Lower lobe of right lung (tissue), 2 donors: ENCODE data around the gene EIF3F. TPM values are rescaled to one million over a fixed set of nuclear protein-coding genes. Genes with fewer than 3 reads are reported as not detected.

Experiments
- ATAC-seq, 2 donors: fragments of 200-7000 bp; cut with Tn5 transposase; one replicate each; pipeline ENCODE4 v1.9.1; 2020 to 2022; ENCODE audit warnings: mild to moderate bottlenecking in 2 of 2, moderate library complexity in 2 of 2
- DNase-seq: peaks from one replicate; pipeline ENCODE4 v3.0.0-alpha.2; 2020
- H3K27ac ChIP-seq: fragments of 200-600 bp; one replicate; pipeline ENCODE4 v1.8.0; 2022
- H3K27me3 ChIP-seq: fragments of 200-600 bp; one replicate; pipeline ENCODE4 v1.8.0; 2022; ENCODE audit warnings: low read depth
- H3K36me3 ChIP-seq: fragments of 200-600 bp; one replicate; pipeline ENCODE4 v1.8.0; 2022; ENCODE audit warnings: mild to moderate bottlenecking
- H3K4me1 ChIP-seq: fragments of 200-600 bp; one replicate; pipeline ENCODE4 v1.8.0; 2022
- H3K4me3 ChIP-seq: fragments of 200-600 bp; one replicate; pipeline ENCODE4 v1.8.0; 2022; ENCODE audit warnings: mild to moderate bottlenecking
- H3K9me3 ChIP-seq: fragments of 200-600 bp; one replicate; pipeline ENCODE4 v1.8.0; 2022
- CTCF ChIP-seq: fragments of 200-600 bp; IDR thresholded peaks from one replicate; pipeline ENCODE4 v1.8.0; 2022; ENCODE audit warnings: antibody characterized with exemption, mild to moderate bottlenecking
- intact Hi-C: fragments of 100-400 bp; cut with DNase I; formaldehyde crosslinking; loops from one replicate; pipeline ENCODE4 v1.11.0; 2022
- total RNA-seq: library from RNA; stranded (reverse); fragmentation: NEBNext Ultra II Directional; extraction: Animal tissue kit (Norgen Biotek cat#: 25700); gene quantifications from one replicate; pipeline ENCODE4 v1.2.1, GENCODE V29; 2021
- donor health status: DM: no; HTN: yes; CAD: no; lungs with severe emphysema.

The EIF3F gene
- total RNA-seq, 1 donor from 2014 or later, result 201 TPM

DNA sequence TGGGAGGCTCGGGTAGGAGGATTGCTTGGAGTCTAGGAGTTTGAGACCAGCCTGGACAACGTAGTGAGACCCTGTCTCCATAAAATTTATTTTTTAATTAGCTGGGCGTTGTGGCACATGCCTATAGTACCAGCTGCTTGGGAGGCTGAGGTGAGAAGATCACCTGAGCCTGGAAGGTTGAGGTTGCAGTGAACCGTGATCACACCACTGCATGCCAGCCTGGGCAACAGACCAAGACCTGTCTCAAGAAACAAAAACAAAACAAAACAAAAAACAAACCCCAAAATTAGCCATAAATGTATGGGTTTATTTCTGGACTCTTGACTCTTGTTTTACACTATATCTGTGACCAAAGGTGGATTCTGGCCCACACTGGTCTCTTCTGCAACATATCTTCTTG lies 41.6 kb downstream of the EIF3F start:
- H3K4me3 ChIP-seq, result no peak overlapping the region
- no peak for TF ChIP-seq CTCF
- DNase-seq (no peak), ATAC-seq (no peak)
- H3K9me3 ChIP-seq, result no peaks in the 10 kb centered on the region
- intact Hi-C loops, result no loop called here
- H3K27ac ChIP-seq, result no peak overlapping the region
- H3K36me3 ChIP-seq, result no peaks in the 10 kb centered on the region
- H3K4me1 ChIP-seq, result no peaks in the 10 kb centered on the region
- H3K27me3 ChIP-seq, result peaks cover 19% of the 10 kb centered on the region

- Histone ChIP-seq H3K36me3 (no peaks in the 10 kb centered on the region), H3K4me1 (no peaks in the 10 kb centered on the region), H3K4me3 (no peak overlapping the region), H3K9me3 (no peaks in the 10 kb centered on the region), H3K27ac (no peak overlapping the region), H3K27me3 (peaks cover 19% of the 10 kb centered on the region)
- DNase-seq, result no peak
- intact Hi-C loops, result no loop called here
- ATAC-seq, result no peak
- no peak for TF ChIP-seq CTCF
Observed at GRCh38 chr11:8030526-8031247, 43.5 kb downstream of the EIF3F start.

GRCh38 chr11:8031248-8032115 lies 44.3 kb downstream of the EIF3F start:
- Histone ChIP-seq H3K27me3 (peaks cover 19% of the 10 kb centered on the region), H3K9me3 (no peaks in the 10 kb centered on the region), H3K36me3 (no peaks in the 10 kb centered on the region), H3K4me1 (no peaks in the 10 kb centered on the region), H3K4me3 (no peak overlapping the region), H3K27ac (no peak overlapping the region)
- ATAC-seq (no peak), DNase-seq (no peak)
- intact Hi-C loops, result no loop called here
- no peak for TF ChIP-seq CTCF

DNA sequence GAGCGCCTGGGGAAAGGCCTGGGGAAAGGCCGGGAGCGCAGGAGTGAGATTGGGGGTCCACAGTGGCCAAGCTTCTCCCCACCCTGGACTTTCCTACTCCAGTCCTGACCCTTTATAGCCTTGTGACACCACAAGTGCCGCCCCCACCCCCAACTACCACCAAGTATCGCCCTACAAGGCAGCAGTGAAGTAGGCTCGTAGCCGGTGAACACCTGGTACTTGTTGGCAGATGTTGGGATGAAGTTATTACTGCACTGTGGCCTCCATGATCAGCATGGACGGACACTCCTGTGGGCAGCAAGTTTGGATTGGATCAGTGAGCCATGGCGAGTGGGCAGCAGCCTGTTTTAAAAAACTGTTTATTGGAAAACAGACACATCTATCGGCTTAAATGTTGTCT lies 45.0 kb downstream of the EIF3F start:
- H3K9me3 ChIP-seq, result no peaks in the 10 kb centered on the region
- intact Hi-C loops, result no loop called here
- H3K27me3 ChIP-seq, result peaks cover 19% of the 10 kb centered on the region
- no peak overlapping the region for H3K4me3 ChIP-seq
- H3K4me1 ChIP-seq, result no peaks in the 10 kb centered on the region
- H3K27ac ChIP-seq, result no peak overlapping the region
- TF ChIP-seq CTCF, result no peak
- no peak for ATAC-seq
- no peaks in the 10 kb centered on the region for H3K36me3 ChIP-seq
- no peak for DNase-seq

- no peak overlapping the region for H3K4me3 ChIP-seq
- no peak for TF ChIP-seq CTCF
- no peak overlapping the region for H3K27ac ChIP-seq
- no peaks in the 10 kb centered on the region for H3K9me3 ChIP-seq
- DNase-seq, result no peak
- no peak for ATAC-seq
- intact Hi-C loops, result no loop called here
- no peaks in the 10 kb centered on the region for H3K4me1 ChIP-seq
- no peaks in the 10 kb centered on the region for H3K36me3 ChIP-seq
- peaks cover 19% of the 10 kb centered on the region for H3K27me3 ChIP-seq
Observed at GRCh38 chr11:8032576-8033304, 45.6 kb downstream of the EIF3F start.
